Lung (tissue), 12 donors: Measurements from ENCODE around the gene ARGFX. TPM values are rescaled to one million over a fixed set of nuclear protein-coding genes. Genes with fewer than 3 reads are reported as not detected.

Experiments
- ATAC-seq: fragments of 200-7000 bp; cut with Tn5 transposase; one replicate; pipeline ENCODE4 v1.9.1; 2020; ENCODE audit warnings: moderate number of reproducible peaks; ENCODE audit not compliant: insufficient read depth, low FRiP score
- DNase-seq, 3 donors: peaks; one replicate each; pipeline ENCODE4 v3.0.0-alpha.2; 2013 to 2017
- H3K27ac ChIP-seq, 2 donors: one replicate each; pipeline ENCODE4 v1.5.1; 2013; ENCODE audit warnings: mild to moderate bottlenecking in 2 of 2, moderate library complexity in 2 of 2, control low read depth in 1 of 2, inconsistent platforms in 1 of 2, low read depth in 1 of 2, low read length in 1 of 2
- H3K27me3 ChIP-seq, 3 donors: one replicate each; pipeline ENCODE4 v1.5.1; 2013; ENCODE audit warnings: low read length in 2 of 3; ENCODE audit not compliant: control insufficient read depth in 3 of 3, insufficient read depth in 3 of 3
- H3K36me3 ChIP-seq, 4 donors: one replicate each; pipeline ENCODE4 v1.5.1; 2013; ENCODE audit warnings: low read length in 4 of 4, mild to moderate bottlenecking in 1 of 4, moderate library complexity in 1 of 4; ENCODE audit not compliant: control insufficient read depth in 4 of 4, insufficient read depth in 4 of 4
- H3K4me1 ChIP-seq, 5 donors: one replicate each; pipeline ENCODE4 v1.5.1; 2013; ENCODE audit warnings: low read length in 5 of 5, mild to moderate bottlenecking in 2 of 5, moderate library complexity in 1 of 5; ENCODE audit not compliant: control insufficient read depth in 5 of 5, insufficient read depth in 5 of 5
- H3K4me3 ChIP-seq: one replicate; pipeline ENCODE4 v1.5.1; 2013; ENCODE audit warnings: mild to moderate bottlenecking, control low read depth, moderate library complexity
- H3K9ac ChIP-seq, 2 donors: one replicate each; pipeline ENCODE4 v1.5.1; 2013; ENCODE audit warnings: low read length in 2 of 2, control low read depth in 1 of 2; ENCODE audit not compliant: insufficient read depth in 1 of 2
- H3K9me3 ChIP-seq, 4 donors: one replicate each; pipeline ENCODE4 v1.5.1; 2013; ENCODE audit warnings: low read length in 3 of 4, mild to moderate bottlenecking in 1 of 4, moderate library complexity in 1 of 4; ENCODE audit not compliant: control insufficient read depth in 4 of 4, insufficient read depth in 3 of 4
- WGBS, 2 donors: extraction: QIAGEN DNeasy Blood & Tissue Kit; methylation state at CpG; one replicate each; pipeline ENCODE4 v1.1.7; 2013; 5-methylcytosine and 5-hydroxymethylcytosine counted together
- polyA plus RNA-seq, 2 donors: library from polyadenylated mRNA; stranded (reverse); fragments of 200-250 nt; gene quantifications; one replicate each; pipeline ENCODE4 v1.2.1, GENCODE V29; 2013
- total RNA-seq, 2 donors: library from RNA; depleted of rRNA in 1 of 2; stranded (reverse); fragments of >200 nt in 1 of 2; gene quantifications; one replicate each; pipeline ENCODE4 v1.2.1, GENCODE V29; 2014 to 2021
- TF ChIP-seq, protein P1 (sequence below): IDR thresholded peaks from 2 replicates; pipeline ENCODE4 v1.5.1; 2012; ENCODE audit warnings: mild to moderate bottlenecking; ENCODE audit errors: control extremely low read depth, extremely low read depth
- donor health status: control.
- donor health status: control.
- donor health status: Bipolar disorder and iron deficiency.
- donor health status: healthy.
- donor health status: DM: yes; HTN: yes; CAD: no.

ARGFX gene
- total and polyA plus RNA-seq, 4 donors, result not detected

DNA sequence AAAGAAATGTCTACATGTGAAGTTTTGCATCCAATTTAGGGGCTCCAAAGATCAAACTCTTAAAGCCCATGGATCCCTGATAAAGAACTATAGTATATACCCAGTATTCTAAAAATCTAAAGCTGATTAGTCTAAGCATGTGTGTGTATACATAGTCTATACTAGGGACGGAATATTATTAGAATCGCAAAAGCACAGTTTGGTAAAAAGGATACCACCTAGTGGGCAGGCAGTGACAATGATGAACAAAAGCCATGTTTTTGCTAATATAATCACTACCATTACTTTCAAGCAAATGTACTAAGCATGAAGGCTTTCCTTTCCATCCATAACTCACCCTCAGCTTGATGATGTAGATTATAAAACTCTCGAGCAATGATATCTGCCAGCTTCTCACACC lies 38.4 kb upstream of the ARGFX start:
- Histone ChIP-seq H3K36me3 (no peaks in the 10 kb centered on the region), H3K4me1 (no peaks in the 10 kb centered on the region), H3K9ac (no peak overlapping the region), H3K4me3 (no peak overlapping the region), H3K27me3 (no peaks in the 10 kb centered on the region), H3K27ac (no peak overlapping the region), H3K9me3 (peaks cover 0 to 1% (median 0%) of the 10 kb centered on the region in 4 donors)
- TF ChIP-seq, protein P1, sequence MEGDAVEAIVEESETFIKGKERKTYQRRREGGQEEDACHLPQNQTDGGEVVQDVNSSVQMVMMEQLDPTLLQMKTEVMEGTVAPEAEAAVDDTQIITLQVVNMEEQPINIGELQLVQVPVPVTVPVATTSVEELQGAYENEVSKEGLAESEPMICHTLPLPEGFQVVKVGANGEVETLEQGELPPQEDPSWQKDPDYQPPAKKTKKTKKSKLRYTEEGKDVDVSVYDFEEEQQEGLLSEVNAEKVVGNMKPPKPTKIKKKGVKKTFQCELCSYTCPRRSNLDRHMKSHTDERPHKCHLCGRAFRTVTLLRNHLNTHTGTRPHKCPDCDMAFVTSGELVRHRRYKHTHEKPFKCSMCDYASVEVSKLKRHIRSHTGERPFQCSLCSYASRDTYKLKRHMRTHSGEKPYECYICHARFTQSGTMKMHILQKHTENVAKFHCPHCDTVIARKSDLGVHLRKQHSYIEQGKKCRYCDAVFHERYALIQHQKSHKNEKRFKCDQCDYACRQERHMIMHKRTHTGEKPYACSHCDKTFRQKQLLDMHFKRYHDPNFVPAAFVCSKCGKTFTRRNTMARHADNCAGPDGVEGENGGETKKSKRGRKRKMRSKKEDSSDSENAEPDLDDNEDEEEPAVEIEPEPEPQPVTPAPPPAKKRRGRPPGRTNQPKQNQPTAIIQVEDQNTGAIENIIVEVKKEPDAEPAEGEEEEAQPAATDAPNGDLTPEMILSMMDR, result no peak
- WGBS, 2 donors, result 74 to 77% methylated on average over 3 of the region's 3 CpGs
- DNase-seq (peak in 2 of 3 donors; percentile 14 to 39), ATAC-seq (no peak)

DNA sequence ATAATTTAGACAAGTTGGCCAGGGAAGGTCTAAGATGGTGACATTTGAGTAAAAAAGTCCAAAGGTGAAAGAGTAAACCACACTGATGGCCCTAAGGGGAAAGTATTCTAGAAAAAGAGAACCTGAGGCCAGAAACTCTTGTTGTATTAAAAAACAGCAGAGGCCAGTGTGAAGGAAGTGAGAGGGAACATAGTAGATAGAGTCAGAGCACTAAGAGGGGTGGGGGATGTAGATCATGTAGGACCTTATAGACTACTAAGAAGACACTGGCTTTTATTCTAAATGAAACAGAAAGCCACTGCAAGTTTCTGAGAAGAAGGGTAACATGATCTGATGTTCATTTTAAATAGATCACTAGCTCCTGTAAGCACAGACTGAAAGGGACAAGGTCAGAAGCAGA lies 36.5 kb upstream of the ARGFX start:
- ATAC-seq, result no peak
- no peak overlapping the region for H3K27ac ChIP-seq
- no peak for DNase-seq

DNA sequence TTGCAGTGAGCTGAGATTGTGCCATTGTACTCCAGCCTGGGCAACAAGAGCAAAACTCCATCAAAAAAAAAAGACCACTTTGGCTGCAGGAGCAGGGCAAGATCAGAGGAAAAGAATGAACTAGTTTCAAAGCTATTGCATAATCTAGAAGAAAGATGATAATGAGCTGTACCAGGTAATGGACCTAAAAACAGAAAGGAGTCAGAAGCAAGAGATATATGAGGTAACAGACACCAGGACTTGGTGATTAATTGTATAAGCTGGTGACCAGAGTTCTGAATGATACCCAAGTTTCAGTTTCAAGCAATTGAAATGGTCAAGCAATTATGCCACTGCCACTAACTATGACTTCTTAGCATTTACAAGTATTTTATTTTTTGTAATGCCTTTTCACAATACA lies 24.8 kb upstream of the ARGFX start:
- H3K27me3 ChIP-seq, result no peaks in the 10 kb centered on the region

More for the DNA sequence above, 36.5 kb upstream of the ARGFX start:
- no peaks in the 10 kb centered on the region for H3K4me1 ChIP-seq
- H3K27me3 ChIP-seq, result no peaks in the 10 kb centered on the region
- H3K9ac ChIP-seq, result no peak overlapping the region
- peaks cover 0 to 1% (median 0%) of the 10 kb centered on the region in 4 donors for H3K9me3 ChIP-seq
- TF ChIP-seq, protein P1, result no peak
- no peaks in the 10 kb centered on the region for H3K36me3 ChIP-seq
- no peak overlapping the region for H3K4me3 ChIP-seq

More for the DNA sequence above, 24.8 kb upstream of the ARGFX start:
- peaks cover 0 to 2% (median 0%) of the 10 kb centered on the region in 4 donors for H3K36me3 ChIP-seq
- H3K9me3 ChIP-seq, result no peaks in the 10 kb centered on the region
- no peak overlapping the region for H3K4me3 ChIP-seq
- no peak for DNase-seq
- no peak overlapping the region for H3K9ac ChIP-seq
- no peak overlapping the region for H3K27ac ChIP-seq
- H3K4me1 ChIP-seq, result peaks cover 0 to 7% (median 0%) of the 10 kb centered on the region in 5 donors
- TF ChIP-seq, protein P1, result no peak
- ATAC-seq, result no peak
